UCSD-AML1 (cell line): Measurements from ENCODE around the gene LINC00237.

Experiments used
- DNase-seq: peaks from one replicate; lab custom pipeline; 2025; ENCODE audit not compliant: unreplicated experiment; lab: John Stamatoyannopoulos, UW

LINC00237 gene

DNA sequence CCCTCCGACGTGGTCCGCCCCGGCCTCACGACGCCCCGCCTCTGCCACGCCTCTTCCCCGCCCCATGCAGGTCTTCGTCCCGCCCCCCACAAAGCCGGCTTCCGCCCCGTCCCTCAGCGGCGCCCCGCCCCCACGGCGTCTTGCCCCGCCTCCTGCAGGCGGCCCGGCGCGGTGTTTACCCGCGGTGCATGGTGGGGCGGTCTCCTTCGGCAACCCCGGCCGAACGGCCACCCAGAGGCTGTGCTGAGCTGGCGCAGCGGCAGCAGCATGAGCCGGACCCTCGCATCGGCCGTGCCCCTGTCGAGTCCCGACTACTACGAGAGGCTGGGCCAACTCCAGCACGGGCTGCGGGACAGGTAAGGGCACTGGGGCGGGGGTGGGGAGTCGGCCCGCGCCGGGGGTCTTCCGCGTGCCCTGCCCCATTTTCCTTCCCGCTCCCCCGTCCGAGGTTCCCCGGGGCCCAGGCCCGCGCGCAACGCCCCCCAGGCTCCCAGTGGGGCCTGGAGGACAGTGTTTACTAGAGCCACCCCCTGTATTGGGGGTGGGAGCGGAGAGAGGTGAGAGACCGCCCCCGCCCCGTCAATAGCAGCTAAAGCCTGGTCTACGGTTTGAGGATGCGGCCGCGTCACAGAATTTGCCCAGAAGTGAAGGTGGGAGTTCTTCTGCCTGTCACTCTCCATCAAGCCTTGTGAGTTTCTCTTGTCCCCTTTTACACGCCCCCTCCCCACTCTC is 19.9 kb upstream of the LINC00237 start, which contains the start of gene KIZ:
KIZ (plus strand) TSS at position 234 of the 732 bp plus-strand sequence; CDS start at position 268, 34 bp downstream.
- peak; percentile 97 for DNase-seq

DNA sequence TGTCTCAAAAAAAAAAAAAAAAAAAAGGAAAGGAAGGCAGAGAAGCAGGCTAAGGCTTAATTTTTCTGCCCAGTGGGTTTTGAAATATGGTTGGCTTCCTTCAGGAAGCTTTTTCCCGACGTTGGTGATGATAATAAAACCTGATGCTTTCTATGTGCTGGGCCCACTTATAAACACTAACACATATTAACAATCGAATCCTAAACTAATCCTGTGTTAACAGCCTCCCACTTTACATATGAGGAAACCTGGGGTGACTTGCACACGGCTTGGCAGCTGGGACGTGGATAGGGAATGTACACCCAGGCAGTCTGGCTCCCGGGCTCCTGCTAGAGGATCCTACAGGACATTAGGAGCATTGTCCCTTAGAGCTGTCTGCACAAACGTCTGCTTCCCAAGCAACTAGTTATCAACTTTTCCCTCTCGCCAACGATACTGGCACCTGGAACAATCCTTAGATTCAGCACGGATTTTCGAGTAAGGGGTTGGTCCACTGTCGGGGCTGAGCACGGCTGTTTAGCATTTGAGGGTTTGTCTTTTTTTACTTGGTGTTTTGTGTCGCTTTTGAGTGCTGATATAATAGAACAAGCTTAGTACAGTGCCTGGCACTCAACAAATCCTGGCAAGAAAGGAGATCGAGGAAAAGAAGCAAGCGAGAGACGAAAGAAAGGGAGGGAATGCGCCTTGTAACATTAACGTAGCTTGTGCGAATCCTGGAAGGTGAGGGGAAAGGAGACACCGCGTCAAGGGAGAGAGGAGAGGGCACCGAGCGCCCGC is 19.1 kb upstream of the LINC00237 start:
- DNase-seq: peak; percentile 61

DNA sequence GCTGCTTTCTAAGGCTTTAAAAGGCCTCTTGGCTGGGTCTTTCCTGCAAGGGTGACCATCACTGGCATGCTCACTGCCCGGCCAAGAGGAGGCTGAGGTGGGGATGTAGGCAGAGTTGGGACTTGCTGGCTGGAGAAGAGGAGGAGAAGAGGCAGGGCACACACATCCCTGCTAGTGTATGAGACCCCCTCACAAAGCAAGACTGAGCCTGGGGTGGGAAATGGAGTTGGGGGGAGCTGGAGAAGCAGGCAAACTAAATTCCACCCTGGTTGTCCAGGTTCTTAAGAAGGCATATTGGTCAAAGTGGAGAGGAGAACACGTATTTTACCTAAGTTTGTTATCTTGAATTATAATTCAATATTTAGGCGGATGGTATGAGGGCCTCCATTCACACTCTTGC is 18.0 kb upstream of the LINC00237 start:
- no peak for DNase-seq

DNA sequence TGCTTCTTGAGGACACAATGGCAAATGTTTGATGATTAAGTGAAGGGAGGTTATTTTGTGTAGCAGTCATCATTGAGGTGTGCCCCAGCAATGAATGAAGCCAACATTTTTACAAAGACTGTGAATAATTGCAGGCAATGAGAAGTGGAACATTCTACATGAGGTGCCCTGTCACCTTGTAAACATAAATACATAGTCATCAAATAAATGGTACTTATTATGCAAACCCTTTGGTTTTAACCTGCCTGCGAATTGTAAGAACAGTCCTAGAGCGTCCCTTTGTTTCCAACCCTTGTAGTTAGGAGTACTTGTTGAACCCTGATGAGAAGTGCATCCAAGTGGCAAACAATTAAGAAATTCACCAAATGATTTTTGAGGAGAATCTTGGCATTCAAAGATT is 12.6 kb upstream of the LINC00237 start:
- no peak for DNase-seq

DNA sequence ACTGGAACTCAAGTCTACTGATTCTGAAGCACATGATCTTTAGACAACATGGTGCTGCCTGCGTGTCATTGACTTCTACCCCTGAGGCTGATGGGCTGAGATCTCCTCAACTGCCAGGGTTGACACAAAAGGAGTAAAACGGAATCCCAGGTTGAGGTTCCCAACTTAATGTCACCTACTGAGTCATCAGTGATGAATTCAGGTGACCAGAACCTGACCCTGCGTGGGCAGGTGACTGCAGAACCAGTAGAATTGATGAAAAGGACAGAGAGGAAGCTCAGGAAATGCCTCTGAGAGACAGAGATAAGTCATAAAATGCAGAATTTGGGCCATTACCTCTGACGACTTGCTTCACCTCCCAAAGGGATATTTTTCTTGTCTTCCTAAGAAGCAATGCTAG is 12.0 kb upstream of the LINC00237 start:
- DNase-seq: no peak

DNA sequence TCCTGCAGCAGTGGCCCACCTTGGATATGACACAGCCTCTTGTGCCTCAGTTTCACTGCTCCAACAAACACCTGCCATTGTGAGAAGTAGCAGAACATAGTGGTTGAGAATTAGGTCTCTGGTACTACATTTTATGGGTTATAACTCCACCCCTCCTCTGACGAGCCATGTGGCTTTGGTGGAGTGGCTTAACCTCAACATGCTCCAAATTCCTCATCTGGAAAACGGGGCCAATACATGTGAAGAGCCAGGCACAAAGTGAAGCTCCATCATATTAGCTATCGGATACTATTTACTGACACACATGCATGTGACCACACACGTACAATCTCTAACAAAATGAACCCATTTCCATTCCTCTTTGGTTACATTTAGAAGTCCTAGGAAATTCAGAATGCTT is 11.4 kb upstream of the LINC00237 start:
- DNase-seq: no peak

DNA sequence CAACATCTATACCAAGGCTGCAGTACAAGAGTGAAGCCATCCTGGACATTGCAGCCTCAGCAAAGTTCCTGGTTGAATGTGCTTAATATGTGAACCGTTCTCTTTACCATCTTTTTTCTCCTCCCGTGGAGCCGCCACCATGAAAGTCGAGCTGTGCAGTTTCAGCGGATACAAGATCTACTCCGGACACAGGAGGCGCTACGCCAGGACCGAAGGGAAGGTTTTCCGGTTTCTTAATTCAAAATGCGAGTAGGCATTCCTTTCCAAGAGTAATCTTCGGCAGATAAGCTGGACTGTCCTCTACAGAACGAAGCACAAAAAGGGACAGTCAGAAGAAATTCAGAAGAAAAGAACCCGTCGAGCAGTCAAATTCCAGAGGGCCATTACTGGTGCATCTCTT is 8.4 kb upstream of the LINC00237 start:
- no peak for DNase-seq

DNA sequence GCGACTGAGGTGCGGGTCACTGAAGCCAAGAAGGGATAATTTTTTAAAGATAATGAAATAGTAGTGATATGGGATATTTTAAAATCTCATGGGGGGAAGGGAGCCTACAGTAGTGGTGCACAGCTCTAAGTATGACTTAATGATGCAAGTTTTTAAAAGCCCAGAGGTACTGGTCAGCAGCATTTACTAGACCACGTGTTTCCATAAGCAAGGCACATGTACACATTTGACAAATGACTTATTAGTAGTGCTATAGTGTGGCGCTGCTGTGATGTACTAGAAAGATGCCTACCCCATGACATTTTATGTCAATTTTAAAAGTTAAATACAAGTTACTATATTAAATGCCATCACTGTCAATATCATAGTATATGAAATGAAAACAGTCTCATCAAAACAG is 7.5 kb upstream of the LINC00237 start:
- no peak for DNase-seq

DNA sequence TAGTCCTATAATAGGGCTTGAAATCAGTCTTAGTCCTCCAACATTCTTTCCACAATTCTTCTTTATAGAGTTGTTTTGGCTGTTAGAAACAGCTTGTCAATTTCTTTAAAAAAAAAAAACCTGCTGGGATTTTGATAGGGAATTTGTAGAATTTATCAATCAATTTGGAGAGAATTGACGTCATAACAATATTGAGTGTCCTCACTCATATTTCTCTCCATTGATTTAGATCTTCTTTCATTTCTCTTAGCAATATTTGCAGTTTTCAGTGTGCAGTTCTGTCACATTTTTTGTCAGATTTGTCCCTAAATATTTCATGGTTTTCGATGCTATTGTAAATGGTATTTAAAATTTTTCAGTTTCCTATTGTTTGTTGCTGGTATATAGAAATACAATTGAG is 5.3 kb upstream of the LINC00237 start:
- no peak for DNase-seq

DNA sequence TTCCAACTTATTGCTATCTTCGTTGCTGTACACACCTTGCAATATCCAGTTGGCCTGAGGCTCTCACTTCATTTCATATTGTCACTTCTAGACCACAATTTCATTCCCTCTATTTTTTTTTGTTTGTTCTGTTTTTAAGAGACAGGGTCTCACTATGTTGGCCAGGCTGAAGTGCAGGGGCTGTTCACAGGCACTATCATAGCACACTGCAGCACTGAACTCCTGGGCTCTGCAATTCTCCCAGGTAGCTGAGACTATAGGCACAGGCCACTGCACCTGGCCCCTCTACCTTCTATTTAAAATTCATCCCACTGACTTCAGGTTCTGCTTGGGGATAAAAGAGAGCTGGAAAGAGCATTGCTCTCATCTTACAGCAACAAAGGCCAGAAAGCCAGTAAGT is 4.7 kb upstream of the LINC00237 start:
- DNase-seq: no peak

DNA sequence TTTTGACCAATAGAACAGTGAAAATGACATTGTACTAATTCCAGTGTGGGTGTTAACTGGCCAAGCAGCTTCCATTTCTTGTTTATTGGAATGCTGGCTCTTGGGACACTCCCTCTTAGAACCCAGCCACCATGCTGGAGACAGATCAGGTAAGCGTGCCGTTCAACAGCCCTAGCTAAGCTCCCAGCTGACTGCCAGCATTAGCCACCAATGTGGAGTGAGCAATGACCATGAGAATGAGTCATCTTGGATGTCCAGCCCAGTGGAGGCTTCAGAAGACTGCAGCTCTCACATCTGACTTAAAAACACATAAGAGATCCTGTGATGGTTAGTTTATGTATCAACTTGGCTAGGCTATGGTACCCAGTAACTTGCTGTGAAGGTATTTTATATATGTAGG is 3.0 kb upstream of the LINC00237 start:
- DNase-seq: no peak

DNA sequence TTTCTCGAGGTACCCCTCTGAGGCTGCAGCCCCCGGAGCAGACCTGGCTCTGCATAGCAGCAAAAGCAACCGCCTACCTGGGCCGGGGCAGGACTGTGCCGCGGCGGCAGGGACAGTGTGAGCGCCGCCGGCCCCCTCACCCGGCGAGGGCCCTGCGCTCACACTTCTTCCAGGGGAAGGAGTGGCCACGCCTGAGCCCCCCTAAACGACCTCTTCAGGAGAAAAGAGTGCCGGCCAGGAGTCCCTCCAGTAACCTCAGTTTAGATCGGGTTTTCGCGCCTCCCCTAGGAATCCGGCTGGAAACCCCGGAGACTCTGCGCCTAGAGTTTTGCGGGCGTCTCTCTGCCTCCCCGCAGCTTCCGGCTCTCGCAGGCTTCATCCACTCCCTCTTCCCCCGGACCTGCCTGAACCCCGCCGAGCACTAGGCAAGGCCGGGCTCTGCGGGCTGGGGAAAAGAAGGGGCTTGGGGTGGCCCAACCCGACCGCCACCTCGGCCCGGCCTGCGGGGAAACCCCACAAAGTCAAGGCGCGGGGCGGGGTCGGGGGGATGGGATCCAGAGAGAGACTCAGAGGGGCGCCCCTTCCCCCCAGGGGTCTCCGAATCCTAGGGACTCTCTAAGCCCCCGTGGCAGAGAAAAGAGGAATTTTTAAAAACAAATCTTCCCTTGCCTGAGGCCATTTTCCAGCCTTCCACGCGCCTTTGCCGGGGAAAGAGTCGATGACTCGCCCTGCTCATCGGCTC is 558 bp downstream of the LINC00237 start:
- no peak for DNase-seq

DNA sequence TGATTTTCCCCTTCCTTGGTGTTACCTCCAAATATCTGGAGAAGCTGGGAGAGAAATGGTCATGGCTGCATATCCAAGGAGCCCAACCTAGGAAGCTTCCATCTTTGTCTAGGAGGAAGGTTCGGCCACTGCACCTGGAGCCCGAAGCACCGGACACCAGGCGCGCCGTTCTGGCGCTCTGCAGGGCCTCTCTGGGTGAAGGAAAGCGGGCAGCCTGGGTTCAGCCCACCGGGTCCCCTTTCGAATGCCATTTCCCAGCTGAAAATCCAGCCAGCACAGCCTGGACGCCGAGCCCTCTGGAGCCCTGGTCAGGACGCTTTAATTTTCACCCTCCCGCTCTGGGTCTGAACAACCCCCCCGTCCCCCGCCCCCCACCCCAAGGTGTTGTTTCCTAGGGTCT is 1.2 kb downstream of the LINC00237 start:
- DNase-seq: no peak

DNA sequence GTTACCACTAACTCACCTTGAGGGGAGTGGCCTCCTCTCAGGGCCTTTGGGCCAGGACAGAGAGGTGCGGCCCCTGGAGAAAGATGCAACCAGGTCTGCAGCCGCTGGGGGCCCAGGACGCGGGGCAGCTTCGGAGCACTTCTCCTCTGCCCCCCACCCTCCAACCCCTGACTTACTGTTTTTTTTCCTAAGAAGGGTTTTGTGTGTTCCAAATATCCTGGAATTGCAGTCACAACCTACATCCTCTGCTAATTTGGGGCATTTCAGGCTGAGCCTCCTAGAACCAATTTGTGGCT is 1.7 kb downstream of the LINC00237 start:
- no peak for DNase-seq

DNA sequence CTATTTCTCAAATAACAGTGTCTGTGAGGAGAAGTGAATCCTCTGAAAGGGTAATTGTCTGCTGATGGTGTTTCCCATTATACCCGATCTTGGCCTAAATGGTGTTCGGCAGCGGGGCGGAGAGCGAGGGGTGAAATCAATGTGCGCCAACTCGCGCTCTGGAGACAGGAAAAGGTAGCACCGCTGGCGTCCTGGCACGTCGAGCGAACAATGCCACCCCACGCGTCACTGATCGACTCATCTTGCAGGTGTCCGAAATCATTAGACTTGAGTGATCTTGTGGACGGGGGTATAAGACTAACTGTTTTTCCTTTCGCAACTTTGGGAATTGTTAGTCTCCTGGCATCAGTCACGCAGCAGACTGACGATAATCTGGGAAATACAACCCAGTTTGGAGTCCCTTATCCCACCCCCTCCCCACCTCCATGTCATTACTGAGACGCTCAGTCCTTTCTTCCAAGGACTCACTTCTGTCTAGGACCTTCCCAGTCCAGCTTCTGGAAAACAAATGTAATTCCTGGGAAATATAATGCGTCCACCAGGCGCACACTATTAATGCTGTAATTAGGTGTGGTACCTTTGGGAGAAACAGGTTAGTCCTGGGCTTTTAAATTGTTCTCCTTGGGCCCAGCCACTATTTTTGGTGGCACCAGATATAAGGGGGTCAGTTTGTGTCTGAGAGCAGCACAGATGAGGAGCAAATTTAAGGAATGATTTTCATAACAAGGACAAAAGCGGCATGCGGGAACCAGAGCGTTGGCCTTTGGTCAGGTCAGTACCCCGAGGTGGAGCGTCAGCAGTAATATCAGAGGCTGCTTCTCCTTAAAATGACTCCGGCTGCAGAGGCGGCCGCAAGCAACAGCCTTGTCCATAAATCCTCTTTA is 2.3 kb downstream of the LINC00237 start:
- no peak for DNase-seq

DNA sequence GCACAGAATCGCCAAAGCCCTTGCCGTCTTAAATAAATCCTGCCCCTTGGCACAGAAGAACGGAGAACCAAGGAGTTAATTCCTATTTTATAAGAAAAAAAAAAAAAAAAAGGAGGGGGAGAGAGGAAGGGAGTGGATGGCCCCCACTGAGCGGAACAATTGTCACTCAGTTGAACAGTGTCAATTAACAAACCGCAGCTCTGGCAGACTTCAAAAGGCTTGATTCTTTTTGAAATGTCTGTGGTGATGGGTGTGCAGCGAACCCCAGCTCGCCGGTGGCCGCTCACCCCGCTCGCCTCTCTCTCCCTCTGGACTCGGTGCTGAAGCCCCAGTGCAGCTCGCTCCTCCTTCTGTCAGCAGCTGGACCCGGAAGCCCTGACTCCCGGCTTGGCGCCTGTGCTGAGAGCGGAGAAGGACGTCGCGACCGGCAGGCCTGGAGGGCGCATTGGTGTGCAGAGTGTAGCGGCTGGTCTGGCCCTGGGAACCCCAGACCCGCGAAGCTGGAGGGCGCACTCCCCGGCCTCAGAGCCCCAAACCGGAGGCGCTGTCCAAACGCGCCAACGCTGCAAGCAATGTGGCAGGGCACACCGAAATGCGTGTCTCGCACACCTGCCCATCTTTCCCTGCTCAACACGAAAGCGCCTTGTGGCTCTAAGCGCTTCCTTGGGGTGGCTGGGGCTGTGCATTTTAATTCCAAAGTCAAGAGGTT is 3.4 kb downstream of the LINC00237 start:
- no peak for DNase-seq

DNA sequence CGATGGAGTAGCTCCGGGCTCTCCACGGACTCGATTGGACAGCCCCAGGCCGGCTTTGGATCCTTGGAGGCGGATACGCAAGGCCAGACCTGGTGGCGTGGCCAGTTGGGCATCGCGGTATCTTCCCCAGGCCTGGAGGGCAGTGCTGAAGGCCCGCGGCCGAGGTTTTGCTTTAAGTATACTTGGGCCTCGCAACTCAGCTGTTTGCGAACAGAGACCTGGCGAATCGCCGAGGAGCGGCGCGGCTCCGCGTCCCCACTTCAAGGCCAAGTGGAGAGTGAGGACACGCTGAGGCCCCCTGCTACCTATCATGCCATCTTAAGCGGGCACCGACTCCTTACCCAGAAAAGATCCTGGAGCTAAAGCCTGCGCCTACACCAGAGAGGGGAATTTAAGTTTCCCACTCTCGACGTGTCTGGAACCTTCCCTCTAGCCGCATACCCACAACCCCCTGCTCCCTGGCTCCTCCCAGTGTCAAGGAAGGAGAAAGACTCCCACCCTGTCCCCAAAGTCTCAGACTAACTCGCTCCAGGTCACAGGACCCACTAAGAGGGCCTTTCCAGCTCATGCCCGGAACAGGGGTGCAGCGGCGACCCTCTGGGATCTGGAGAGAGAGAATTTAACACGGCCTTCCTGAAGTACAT is 4.1 kb downstream of the LINC00237 start:
- no peak for DNase-seq

DNA sequence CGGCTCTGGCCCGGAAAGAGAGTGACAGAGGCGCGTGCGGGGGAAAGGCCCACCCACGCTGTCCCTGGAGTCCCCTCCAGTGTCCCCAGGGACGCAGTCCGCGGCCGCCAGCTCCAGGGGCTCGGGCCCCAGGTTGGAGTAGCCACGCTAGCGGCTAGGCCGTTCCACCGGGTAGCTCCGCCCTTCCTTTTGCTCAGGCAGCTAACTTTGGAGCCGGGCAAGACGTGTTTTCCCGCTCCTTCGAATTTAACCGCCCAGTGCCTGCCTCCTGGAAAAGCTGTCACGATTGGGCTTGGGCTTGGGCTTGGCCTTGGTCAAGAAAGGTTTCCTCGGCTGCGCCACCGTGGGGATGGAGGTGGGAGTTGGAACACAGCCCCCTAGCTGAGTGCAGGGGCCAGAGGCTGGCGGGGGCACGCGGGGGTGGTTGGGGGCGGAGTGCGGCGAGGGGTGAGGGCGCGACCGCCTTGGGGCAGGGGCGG is 4.7 kb downstream of the LINC00237 start:
- DNase-seq: no peak

DNA sequence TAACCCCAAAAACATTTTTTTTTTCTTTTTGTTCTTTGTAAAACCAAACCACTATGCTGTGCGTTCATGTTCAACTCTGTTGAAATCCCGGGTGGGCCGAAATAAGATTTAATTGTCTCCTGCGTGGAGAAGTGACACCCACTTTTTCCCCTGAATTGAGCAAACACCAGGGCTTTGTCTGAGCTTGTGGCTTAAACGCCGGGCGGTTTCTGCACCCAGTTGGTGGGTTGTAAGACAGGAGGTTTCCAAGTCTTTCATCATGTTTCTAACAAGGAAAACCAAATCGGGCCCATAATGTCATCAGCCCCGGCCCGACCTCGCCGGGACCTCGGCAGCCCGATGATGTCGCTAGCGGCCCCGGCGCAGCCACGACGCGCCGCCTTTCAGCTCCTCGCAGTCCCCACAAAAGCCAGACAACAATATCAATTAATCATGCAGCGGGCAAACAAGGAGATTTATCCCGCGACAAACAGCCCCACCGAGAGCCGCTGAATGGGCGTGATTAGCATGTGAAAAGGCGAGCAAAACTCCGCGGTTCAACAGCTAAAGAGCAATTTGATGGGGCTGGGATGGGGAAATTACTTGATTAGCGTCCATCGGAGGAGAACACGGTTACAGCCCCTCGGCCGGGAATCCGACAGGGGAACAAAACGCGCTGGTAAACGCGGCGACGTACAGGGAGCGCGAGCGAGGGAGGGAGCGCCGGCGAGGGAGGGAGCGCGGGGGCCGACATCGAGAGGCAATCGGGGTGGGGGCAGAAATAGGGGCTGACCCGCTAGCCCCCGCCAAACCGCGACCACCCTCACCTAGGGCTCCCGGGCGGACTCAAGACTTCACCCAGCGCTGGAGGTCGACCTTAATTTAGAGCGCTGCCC is 5.3 kb downstream of the LINC00237 start:
- no peak for DNase-seq
